GM23248 (cell line): ENCODE results near the gene CAMSAP3. TPM values are rescaled to one million over a fixed set of nuclear protein-coding genes. Genes with fewer than 3 reads are reported as not detected.

Experiments used
- DNase-seq: peaks from one replicate; pipeline ENCODE4 v3.0.0-alpha.2; 2015
- H2AFZ ChIP-seq: fragments of 200-600 bp; sonication (generic); 2 replicates; pipeline ENCODE4 v1.6.1; 2016; ENCODE audit warnings: antibody characterized with exemption
- H3F3A ChIP-seq: fragments of 200-600 bp; sonication (generic); 2 replicates; pipeline ENCODE4 v1.6.1; 2016; ENCODE audit warnings: mild to moderate bottlenecking, antibody characterized with exemption, mixed run types; ENCODE audit not compliant: insufficient read depth
- H3K27ac ChIP-seq: fragments of 200-600 bp; sonication (generic); 2 replicates; pipeline ENCODE4 v1.5.1; 2016; ENCODE audit warnings: mild to moderate bottlenecking
- H3K27me3 ChIP-seq: fragments of 200-600 bp; sonication (generic); replicated peaks from 2 replicates; pipeline ENCODE4 v1.6.1; 2016; ENCODE audit warnings: mild to moderate bottlenecking; ENCODE audit not compliant: insufficient read depth
- H3K36me3 ChIP-seq: fragments of 200-600 bp; sonication (generic); 2 replicates; pipeline ENCODE4 v1.6.1; 2016; ENCODE audit warnings: low read depth, mild to moderate bottlenecking
- H3K4me1 ChIP-seq: fragments of 200-600 bp; sonication (generic); 2 replicates; pipeline ENCODE4 v1.6.1; 2016; ENCODE audit warnings: mild to moderate bottlenecking; ENCODE audit not compliant: insufficient read depth
- H3K4me2 ChIP-seq: fragments of 200-600 bp; sonication (generic); one replicate; pipeline ENCODE4 v1.6.1; 2016; ENCODE audit warnings: mild to moderate bottlenecking; ENCODE audit not compliant: unreplicated experiment
- H3K4me3 ChIP-seq: fragments of 200-600 bp; sonication (generic); 2 replicates; pipeline ENCODE4 v1.5.1; 2016; ENCODE audit warnings: mild to moderate bottlenecking
- H3K79me2 ChIP-seq: fragments of 200-600 bp; sonication (generic); 2 replicates; pipeline ENCODE4 v1.6.1; 2016; ENCODE audit warnings: mild to moderate bottlenecking; ENCODE audit not compliant: insufficient read depth
- H3K9ac ChIP-seq: fragments of 200-600 bp; sonication (generic); 2 replicates; pipeline ENCODE4 v1.6.1; 2016; ENCODE audit warnings: mild to moderate bottlenecking
- H3K9me2 ChIP-seq: fragments of 200-600 bp; sonication (generic); 2 replicates; pipeline ENCODE4 v1.6.1; 2016; ENCODE audit warnings: mixed run types, mild to moderate bottlenecking, moderate library complexity; ENCODE audit not compliant: insufficient read depth
- H3K9me3 ChIP-seq: fragments of 200-600 bp; sonication (generic); one replicate; pipeline ENCODE4 v1.6.1; 2017; ENCODE audit warnings: low read depth
- H4K20me1 ChIP-seq: fragments of 200-600 bp; sonication (generic); 2 replicates; pipeline ENCODE4 v1.6.0; 2016; ENCODE audit not compliant: insufficient read depth
- EZH2 ChIP-seq: fragments of 200-600 bp; sonication (generic); IDR thresholded peaks from 2 replicates; pipeline ENCODE4 v1.6.1; 2018; ENCODE audit warnings: antibody characterized with exemption, mild to moderate bottlenecking; ENCODE audit not compliant: insufficient read depth, poor library complexity, severe bottlenecking
- EZH2phosphoT487 ChIP-seq: fragments of 200-600 bp; sonication (generic); IDR thresholded peaks from 2 replicates; pipeline ENCODE4 v1.6.1; 2018; ENCODE audit warnings: antibody characterized with exemption, moderate library complexity, mild to moderate bottlenecking, low read depth; ENCODE audit not compliant: insufficient read depth
- WGBS, 2 experiments: methylation state at CpG; one replicate each; pipeline ENCODE4 v1.1.6; 2015 to 2017; ENCODE audit warnings: low lambda C conversion rate in 2 of 2, low coverage in 1 of 2; ENCODE audit errors: missing lambda C conversion rate in 2 of 2; 5-methylcytosine and 5-hydroxymethylcytosine counted together
- in situ Hi-C: fragments of 300-500 bp; cut with MboI; formaldehyde crosslinking; loops from 2 replicates; pipeline ENCODE4 v1.15.0; 2020
- polyA plus RNA-seq: library from polyadenylated mRNA; unstranded; fragments of >200 nt; fragmentation: Nextera tagmentation; extraction: Ambion mirVana; gene quantifications from 2 replicates; pipeline ENCODE4 v1.2.1, GENCODE V29; 2016
- total RNA-seq: library from RNA; depleted of rRNA; stranded (reverse); fragments of >200 nt; shearing (Covaris generic); gene quantifications from 2 replicates; pipeline ENCODE4 v1.2.3, GENCODE V29; 2014

The CAMSAP3 gene
- total and polyA plus RNA-seq, 2 experiments from 2014 or later, result not detected

DNA sequence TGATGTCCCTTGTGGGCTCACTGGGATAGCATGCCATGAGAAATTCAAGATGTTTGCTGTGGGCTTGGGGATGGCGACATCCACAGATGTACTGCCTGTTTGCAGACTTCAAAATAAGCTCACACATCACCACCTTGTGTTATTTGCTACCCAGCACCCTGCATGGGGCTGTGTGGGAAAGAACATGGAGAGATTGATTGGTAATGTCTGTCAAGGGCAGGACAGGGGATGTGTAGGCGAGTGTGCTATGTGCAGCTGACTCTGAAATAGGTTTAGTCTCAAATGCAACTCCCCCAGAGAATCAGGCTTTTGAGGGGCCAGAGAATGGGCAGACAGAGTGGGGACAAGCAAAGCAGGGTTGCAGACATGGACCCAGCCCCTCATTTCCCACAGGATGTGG, 35.4 kb upstream of the CAMSAP3 start:
- in situ Hi-C loops, result loop anchor here (10.0 kb wide), 2 partner anchors 115 to 235 kb away; partner anchors contain the start of gene MCEMP1
- no peak overlapping the region for H3K4me2 ChIP-seq
- no peak overlapping the region for H3K4me3 ChIP-seq

DNA sequence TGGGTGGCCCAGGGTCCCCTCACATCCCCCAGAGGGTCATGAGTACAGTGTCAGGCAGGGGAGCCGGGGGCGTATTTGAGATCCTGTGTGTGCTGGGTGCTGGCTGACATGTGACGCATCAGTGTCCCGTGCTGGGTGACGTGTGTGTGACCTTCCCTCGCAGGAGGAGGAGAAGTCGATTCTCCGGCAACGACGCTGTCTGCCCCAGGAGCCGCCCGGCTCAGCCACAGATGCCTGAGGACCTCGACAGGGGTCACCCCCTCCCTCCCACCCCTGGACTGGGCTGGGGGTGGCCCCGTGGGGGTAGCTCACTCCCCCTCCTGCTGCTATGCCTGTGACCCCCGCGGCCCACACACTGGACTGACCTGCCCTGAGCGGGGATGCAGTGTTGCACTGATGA, 34.3 kb upstream of the CAMSAP3 start:
- no peak overlapping the region for H3K4me2 ChIP-seq
- H3K9me2 ChIP-seq, result no peaks in the 10 kb centered on the region
- H3K27me3 ChIP-seq, result no peaks in the 10 kb centered on the region

More for the DNA sequence above, 35.4 kb upstream of the CAMSAP3 start:
- Histone ChIP-seq H3F3A (no peaks in the 10 kb centered on the region), H3K36me3 (peaks cover 4% of the 10 kb centered on the region; the same call in 1 of the 2 replicates), H3K27me3 (no peaks in the 10 kb centered on the region), H3K9ac (no peak overlapping the region), H2AFZ (no peak overlapping the region), H4K20me1 (no peaks in the 10 kb centered on the region), H3K4me1 (no peaks in the 10 kb centered on the region), H3K79me2 (no peaks in the 10 kb centered on the region), H3K9me3 (no peaks in the 10 kb centered on the region), H3K9me2 (no peaks in the 10 kb centered on the region), H3K27ac (no peak overlapping the region)
- TF ChIP-seq EZH2phosphoT487 (no peak), EZH2 (no peak)
- 98 to 100% methylated on average over 2 of the region's 2 CpGs for WGBS, 2 experiments
- DNase-seq, result no peak

DNA sequence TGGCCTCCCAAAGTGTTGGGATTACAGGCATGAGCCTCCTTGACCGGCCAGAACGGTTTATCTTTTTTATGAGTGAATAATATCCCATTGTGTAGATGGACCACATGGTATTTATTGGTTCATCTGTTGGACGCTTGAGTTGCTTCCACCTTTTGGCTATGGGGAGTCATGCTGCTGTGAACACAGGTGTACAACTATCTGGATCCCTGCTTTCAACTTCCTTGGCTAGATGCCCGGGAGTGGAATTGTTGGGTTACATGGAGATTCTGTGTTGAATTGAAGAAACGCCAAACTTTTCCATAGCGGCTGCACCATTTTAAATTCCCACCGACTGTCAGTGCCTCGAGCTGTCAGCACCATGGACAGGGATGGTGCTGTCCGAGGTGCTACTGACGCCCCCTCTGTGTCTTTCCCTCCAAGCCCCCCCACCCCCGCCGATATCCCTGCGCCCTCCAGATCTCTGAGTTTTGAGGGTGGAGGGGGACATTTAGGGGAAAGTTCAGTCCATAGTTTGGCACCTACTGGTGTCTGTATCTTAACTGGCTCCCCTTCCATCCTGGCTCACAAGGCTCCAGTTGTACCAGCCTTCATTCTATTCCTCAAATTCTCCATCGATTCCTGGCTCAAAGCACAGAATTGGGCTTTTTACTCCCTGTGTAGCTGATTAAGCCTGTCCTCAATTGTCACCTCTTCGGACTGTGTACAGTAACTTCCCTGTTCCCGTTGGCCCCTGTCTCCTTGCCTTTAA, 32.8 kb upstream of the CAMSAP3 start:
- Histone ChIP-seq H3K79me2 (no peaks in the 10 kb centered on the region), H4K20me1 (no peaks in the 10 kb centered on the region), H3K4me2 (no peak overlapping the region), H3K36me3 (peaks cover 4% of the 10 kb centered on the region; the same call in 1 of the 2 replicates), H2AFZ (no peak overlapping the region), H3K27me3 (no peaks in the 10 kb centered on the region), H3K9me3 (no peaks in the 10 kb centered on the region), H3K9me2 (no peaks in the 10 kb centered on the region), H3K9ac (no peak overlapping the region), H3K27ac (no peak overlapping the region), H3K4me1 (no peaks in the 10 kb centered on the region), H3F3A (no peaks in the 10 kb centered on the region), H3K4me3 (no peak overlapping the region)
- 47 to 52% methylated on average over 16 of the region's 16 CpGs for WGBS, 2 experiments
- in situ Hi-C loops, result loop anchor here (10.0 kb wide), 2 partner anchors 112 to 232 kb away; partner anchors contain the start of gene MCEMP1
- DNase-seq, result peak; percentile 10
- TF ChIP-seq EZH2phosphoT487 (no peak), EZH2 (no peak)

More for the DNA sequence above, 34.3 kb upstream of the CAMSAP3 start:
- no peak for TF ChIP-seq EZH2
- no peak for TF ChIP-seq EZH2phosphoT487
- Histone ChIP-seq H2AFZ (no peak overlapping the region), H3K36me3 (peaks cover 4% of the 10 kb centered on the region; the same call in 1 of the 2 replicates), H3K9ac (no peak overlapping the region), H3K27ac (no peak overlapping the region), H3K4me3 (no peak overlapping the region), H3K4me1 (no peaks in the 10 kb centered on the region), H4K20me1 (no peaks in the 10 kb centered on the region), H3K79me2 (no peaks in the 10 kb centered on the region), H3K9me3 (no peaks in the 10 kb centered on the region), H3F3A (no peaks in the 10 kb centered on the region)
- DNase-seq, result no peak
- WGBS, 2 experiments, result 86 to 96% methylated on average over 4 to 17 of the region's 17 CpGs
- in situ Hi-C loops, result loop anchor here (10.0 kb wide), 2 partner anchors 113 to 233 kb away; partner anchors contain the start of gene MCEMP1

DNA sequence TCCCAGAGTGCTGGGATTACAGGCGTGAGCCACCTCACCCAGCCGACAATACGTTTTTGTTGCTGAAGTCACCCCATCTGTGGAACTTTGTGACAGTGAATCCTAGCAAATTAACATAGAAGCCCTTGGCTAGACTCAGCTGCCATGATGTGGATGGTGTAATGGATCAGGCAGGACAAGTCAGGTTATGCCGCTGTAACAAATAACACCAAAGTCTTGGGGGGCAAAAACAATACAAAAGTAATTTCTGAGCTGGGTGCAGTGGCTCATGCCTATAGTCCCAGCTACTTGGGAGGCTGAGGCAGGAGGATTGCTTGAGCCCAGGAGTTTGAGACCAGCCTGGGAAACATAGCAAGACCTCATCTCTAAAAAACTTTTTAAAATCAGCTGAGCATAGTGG, 30.8 kb upstream of the CAMSAP3 start:
- Histone ChIP-seq H3K79me2 (no peaks in the 10 kb centered on the region), H3K36me3 (no peaks in the 10 kb centered on the region), H3K9ac (no peak overlapping the region), H3K27me3 (no peaks in the 10 kb centered on the region), H3F3A (no peaks in the 10 kb centered on the region), H4K20me1 (no peaks in the 10 kb centered on the region), H3K9me2 (no peaks in the 10 kb centered on the region), H3K9me3 (no peaks in the 10 kb centered on the region), H3K4me2 (no peak overlapping the region), H3K4me1 (no peaks in the 10 kb centered on the region), H3K4me3 (no peak overlapping the region), H3K27ac (no peak overlapping the region), H2AFZ (no peak overlapping the region)
- 80 to 88% methylated on average over 4 of the region's 4 CpGs for WGBS, 2 experiments
- no peak for TF ChIP-seq EZH2
- no peak for TF ChIP-seq EZH2phosphoT487
- in situ Hi-C loops, result loop anchor here (10.0 kb wide), 2 partner anchors 110 to 230 kb away; partner anchors contain the start of gene MCEMP1
- no peak for DNase-seq
